Tongue (tissue), 2 donors: Measurements from ENCODE around the gene HLA-C. TPM values are rescaled to one million over a fixed set of nuclear protein-coding genes. Genes with fewer than 3 reads are reported as not detected.
"Not testable (repeated sequence)": the region's sequence is repeated elsewhere in the genome, so short reads cannot be mapped to it uniquely, and the experiment has no call there.

Source experiments
- DNase-seq: peaks from one replicate; pipeline ENCODE4 v3.0.0-alpha.2; 2015
- total RNA-seq: library from RNA; depleted of rRNA; stranded (reverse); fragments of >200 nt; gene quantifications from one replicate; pipeline ENCODE4 v1.2.3, GENCODE V29; 2014

HLA-C gene
- total RNA-seq, result 27.6 TPM

- DNase-seq, result peak; percentile 93
These were observed at the start of gene HLA-C for GRCh38 chr6:31271641-31272357. HLA-C (minus strand) TSS chr6:31272092; CDS start chr6:31272071, 21 bp downstream.

GRCh38 chr6:31321005-31321707 lies 49.3 kb upstream of the HLA-C start:
- no peak for DNase-seq

GRCh38 chr6:31317036-31317435 lies 45.1 kb upstream of the HLA-C start:
- no peak for DNase-seq

- no peak for DNase-seq
These were observed 37.7 kb upstream of the HLA-C start for GRCh38 chr6:31309641-31310040.

- DNase-seq, result no peak
These were observed 36.9 kb upstream of the HLA-C start for GRCh38 chr6:31308845-31309175.

- DNase-seq, result no peak
These were observed 36.4 kb upstream of the HLA-C start for GRCh38 chr6:31308050-31308844.

- DNase-seq, result no peak
These were observed 35.8 kb upstream of the HLA-C start for GRCh38 chr6:31307669-31308049.

- DNase-seq, result no peak
These were observed 33.9 kb upstream of the HLA-C start for GRCh38 chr6:31305703-31306219.

- no peak for DNase-seq
These were observed 32.8 kb upstream of the HLA-C start for GRCh38 chr6:31304683-31305082.

- DNase-seq, result no peak
These were observed 28.9 kb upstream of the HLA-C start for GRCh38 chr6:31300797-31301196.

- DNase-seq, result no peak
These were observed 28.1 kb upstream of the HLA-C start for GRCh38 chr6:31299947-31300346.

- no peak for DNase-seq
These were observed 27.6 kb upstream of the HLA-C start for GRCh38 chr6:31299511-31299910.

- DNase-seq, result no peak
These were observed 22.2 kb upstream of the HLA-C start for GRCh38 chr6:31294056-31294455.

GRCh38 chr6:31293343-31293742 lies 21.5 kb upstream of the HLA-C start:
- DNase-seq, result peak; percentile 24

GRCh38 chr6:31289788-31290187 lies 17.9 kb upstream of the HLA-C start:
- DNase-seq, result no peak

- DNase-seq, result no peak
These were observed 15.7 kb upstream of the HLA-C start for GRCh38 chr6:31287619-31288018.

GRCh38 chr6:31285982-31286381 lies 14.1 kb upstream of the HLA-C start:
- DNase-seq, result no peak

GRCh38 chr6:31285486-31285885 lies 13.6 kb upstream of the HLA-C start:
- no peak for DNase-seq

- DNase-seq, result not testable (repeated sequence)
These were observed 7.8 kb upstream of the HLA-C start for GRCh38 chr6:31279647-31280046.

- no peak for DNase-seq
These were observed 1.1 kb upstream of the HLA-C start for GRCh38 chr6:31272836-31273626.

- DNase-seq, result no peak
These were observed 544 bp upstream of the HLA-C start for GRCh38 chr6:31272436-31272835.
